Subcutaneous adipose tissue (tissue), 4 donors: Measurements from ENCODE around the gene USH2A. TPM values are rescaled to one million over a fixed set of nuclear protein-coding genes. Genes with fewer than 3 reads are reported as not detected.

Experiments used
- total RNA-seq, 4 donors: library from RNA; depleted of rRNA; stranded (reverse); fragments of >200 nt; gene quantifications; one replicate each; pipeline ENCODE4 v1.1.0, GENCODE V29; 2016
- TF ChIP-seq, protein P1 (sequence below): fragments of 450-650 bp; IDR thresholded peaks from one replicate; pipeline ENCODE4 v1.5.1; 2016; ENCODE audit warnings: low read depth, mild to moderate bottlenecking, control low read depth, antibody characterized with exemption, moderate library complexity

The USH2A gene
- total RNA-seq, 4 donors from 2014 or later, result under 0.01 TPM; not detected in 3

DNA sequence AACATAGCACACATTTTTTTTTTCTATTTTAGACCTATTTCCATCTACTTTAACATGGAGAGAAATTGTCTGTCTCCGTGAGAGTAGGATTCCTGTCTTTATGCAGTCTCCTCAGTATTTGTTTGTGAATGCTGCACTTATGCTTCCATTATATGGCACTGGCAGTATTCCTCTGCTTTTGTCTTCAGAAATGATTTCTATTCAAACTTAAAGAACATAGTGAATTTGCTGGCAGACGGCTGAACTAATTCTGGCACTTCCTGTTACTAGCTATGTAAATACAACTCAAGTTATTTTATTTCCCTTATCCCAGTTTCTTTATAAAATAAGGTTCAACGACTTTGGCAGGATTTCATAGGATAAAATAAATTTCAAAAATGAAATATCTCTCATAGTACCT, 810.9 kb downstream of the USH2A start:
- TF ChIP-seq, protein P1, sequence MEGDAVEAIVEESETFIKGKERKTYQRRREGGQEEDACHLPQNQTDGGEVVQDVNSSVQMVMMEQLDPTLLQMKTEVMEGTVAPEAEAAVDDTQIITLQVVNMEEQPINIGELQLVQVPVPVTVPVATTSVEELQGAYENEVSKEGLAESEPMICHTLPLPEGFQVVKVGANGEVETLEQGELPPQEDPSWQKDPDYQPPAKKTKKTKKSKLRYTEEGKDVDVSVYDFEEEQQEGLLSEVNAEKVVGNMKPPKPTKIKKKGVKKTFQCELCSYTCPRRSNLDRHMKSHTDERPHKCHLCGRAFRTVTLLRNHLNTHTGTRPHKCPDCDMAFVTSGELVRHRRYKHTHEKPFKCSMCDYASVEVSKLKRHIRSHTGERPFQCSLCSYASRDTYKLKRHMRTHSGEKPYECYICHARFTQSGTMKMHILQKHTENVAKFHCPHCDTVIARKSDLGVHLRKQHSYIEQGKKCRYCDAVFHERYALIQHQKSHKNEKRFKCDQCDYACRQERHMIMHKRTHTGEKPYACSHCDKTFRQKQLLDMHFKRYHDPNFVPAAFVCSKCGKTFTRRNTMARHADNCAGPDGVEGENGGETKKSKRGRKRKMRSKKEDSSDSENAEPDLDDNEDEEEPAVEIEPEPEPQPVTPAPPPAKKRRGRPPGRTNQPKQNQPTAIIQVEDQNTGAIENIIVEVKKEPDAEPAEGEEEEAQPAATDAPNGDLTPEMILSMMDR, result no peak

DNA sequence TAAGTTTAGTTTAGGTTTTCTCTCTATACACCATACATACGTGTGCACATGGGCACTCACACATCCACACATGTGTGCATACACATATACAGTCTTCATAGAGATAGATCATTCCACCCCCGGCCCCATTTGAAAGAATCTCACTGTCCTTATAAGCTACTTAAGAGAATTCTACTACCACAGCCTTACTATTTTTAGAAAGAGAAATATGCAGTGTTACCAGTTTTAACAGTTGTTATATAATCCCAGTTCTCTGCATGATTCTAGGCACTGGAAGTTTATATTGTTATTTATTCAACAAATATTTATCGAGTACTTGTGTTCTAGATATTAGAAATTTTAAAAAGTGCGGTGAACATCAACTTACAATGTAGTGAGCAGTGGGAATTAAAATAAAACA, 814.6 kb downstream of the USH2A start:
- TF ChIP-seq, protein P1, result no peak

DNA sequence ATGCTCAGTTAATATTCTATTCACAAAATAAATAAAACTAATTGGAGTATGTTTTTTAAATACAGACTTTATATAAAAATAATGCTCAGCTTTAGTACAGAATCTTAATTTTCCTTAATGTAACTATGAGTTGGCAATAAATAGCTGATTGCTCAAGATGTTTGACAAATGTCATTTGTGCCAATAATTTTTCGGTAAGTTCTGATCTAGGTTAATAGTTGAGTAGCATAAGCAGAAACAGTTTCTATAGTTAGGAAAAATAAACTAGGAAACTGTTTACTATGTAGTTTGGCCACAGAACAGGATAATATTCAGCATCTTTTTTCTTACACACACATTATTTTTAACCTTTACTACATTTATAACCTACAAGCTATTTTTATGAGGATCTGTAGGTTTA, 815.8 kb downstream of the USH2A start:
- TF ChIP-seq, protein P1, result no peak

DNA sequence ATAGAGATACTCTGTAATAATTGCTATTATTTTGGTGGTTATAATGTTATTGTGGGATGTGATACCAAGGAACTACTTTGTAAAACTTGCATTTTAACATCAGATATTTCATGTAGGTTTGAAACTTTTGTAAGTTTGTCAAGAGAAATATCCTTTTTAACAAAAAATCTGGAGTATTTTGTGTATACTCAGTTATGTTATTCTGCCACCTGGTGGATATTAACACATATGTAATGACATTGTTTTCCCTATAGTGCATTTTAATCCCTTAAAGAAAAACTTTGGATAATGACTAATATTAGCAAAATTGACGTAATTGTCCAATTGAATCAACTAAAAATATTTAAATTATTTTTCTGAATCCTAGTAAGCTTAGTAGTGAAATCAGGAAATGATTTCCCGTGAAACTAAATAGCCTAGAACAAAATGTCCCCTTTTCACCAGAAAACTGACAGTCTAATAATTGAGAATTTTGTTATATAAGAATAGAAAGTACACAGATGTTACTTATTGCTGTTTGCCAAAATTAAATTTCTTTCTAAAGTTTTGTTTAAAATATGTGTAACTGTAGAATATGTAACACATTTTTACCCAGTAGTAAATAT, 816.6 kb downstream of the USH2A start:
- TF ChIP-seq, protein P1, result no peak

DNA sequence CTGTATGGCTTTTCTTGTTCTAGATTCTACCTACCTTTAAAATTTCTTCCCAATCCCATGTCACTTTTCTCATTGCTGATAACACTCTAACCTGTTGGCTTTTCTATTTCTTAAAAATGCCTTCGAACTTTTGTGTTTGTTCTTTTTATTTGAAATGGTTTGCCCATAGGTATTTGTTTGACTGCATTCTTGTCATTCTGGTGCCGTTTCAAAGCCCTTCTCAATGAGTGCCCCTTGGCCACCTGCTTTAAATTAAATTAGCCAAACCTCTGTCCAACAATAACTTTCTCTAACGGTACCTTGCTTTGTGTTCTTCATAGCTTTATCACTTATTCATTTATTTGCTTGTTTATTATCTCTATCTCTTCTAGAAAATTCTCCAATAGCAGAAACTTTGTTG, 817.2 kb downstream of the USH2A start:
- TF ChIP-seq, protein P1, result no peak

DNA sequence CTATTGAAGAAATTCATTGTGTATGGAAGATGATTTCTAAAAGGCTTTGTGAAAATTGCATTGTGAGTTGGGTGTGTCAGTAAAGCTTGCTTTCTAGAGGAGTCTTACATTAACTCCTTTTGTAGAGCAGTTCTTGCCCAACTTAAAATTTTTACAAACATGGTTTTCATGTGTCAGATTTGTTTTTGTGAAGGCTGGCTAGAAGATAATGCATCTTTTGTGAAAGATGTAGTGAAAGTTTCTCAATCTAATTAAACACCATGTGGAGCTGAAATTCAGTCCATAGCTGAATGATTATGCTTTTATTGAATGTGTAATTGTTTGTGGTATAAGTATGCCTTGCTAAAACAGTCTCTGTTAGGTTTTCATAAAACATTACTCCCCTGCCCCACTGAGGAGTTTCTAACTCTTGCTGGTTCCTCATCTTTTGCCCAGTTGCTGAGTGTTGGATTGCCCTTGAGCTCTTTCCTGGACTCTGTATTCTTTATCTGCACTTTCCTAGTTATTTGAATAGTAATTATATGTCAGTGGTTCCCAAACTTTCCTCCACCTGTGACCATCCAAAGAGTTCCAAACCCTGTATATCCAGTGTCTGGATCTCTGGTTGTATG, 818.1 kb downstream of the USH2A start:
- TF ChIP-seq, protein P1, result no peak

DNA sequence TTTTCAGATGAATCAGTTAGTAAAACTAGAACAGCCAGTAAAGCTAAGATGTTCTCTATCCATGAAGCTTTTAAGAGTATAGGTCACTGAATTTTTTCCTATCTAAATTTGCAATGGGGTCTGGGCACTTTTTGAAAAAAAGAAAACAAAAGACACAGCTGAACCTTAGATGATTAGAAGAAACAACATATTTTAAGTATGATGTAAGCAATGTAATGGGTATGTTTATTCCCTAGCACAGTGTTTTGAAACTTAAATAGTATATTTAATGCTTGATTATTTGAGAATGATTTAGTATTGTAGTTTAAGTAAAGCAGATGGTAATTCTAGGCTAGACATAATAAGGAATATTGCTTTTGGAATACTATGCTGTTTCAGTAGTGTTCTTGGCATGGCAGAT, 819.9 kb downstream of the USH2A start:
- TF ChIP-seq, protein P1, result no peak
